ENCODE data around the gene ABO. TPM values are rescaled to one million over a fixed set of nuclear protein-coding genes. Genes with fewer than 3 reads are reported as not detected.

ABO gene
- total and polyA plus RNA-seq, 2 donors (not counting 1 experiment from before 2014, with no cell fraction given) = not detected

DNA sequence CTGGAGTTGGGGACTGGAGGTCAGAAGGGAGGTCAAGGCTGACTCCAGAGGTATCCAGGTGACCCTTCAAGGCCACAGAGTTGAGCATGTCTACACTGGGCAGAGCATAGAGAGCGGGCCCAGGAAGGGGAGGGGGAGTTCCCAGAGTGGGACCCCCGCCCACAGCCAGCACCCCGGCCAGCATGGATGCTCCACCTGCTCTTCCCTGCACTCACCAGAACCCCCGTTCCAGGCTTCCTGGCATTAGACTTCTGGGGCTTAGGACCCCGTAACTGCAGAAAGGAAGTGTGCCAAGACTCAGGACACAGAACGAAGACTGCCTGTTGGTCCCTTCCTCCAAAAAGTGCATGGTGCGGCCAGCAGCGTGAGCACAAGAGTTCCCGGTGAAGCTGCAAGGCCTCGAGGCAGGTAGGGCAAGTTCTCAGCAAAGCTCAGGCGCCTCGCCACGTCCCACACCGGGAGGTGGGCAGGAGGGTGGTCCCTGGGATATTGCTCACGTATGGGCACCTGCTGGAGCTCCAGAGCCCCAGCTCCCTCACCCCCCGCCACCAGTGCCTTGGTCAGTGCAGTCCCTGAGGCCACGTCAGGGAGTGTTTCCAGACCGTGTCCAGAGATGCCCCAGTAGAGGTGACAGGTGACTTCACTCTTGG lies 13.8 kb downstream of the ABO start:
- POLR2A ChIA-PET = no interaction called here
- no peak overlapping the region for H3K4me3 ChIP-seq (ENCODE audit: control extremely low read depth in 1 of 5, extremely low read depth in 1 of 5, insufficient read depth in 1 of 5, low read depth in 2 of 5, low read length in 4 of 5)
- Mint-ChIP-seq H3K4me1 (no peaks in the 10 kb centered on the region), H3K4me3 (no peak overlapping the region), H3K27me3 (peaks cover 31% of the 10 kb centered on the region), H3K9me3 (ENCODE audit: insufficient read depth) (no peaks in the 10 kb centered on the region), H3K27ac (no peak overlapping the region)
- TF ChIP-seq EZH2 (IDR thresholded peaks at IDR 0.05; ENCODE audit: borderline replicate concordance, insufficient read depth, low read depth, low read length, poor library complexity, severe bottlenecking) = no peak
- TF ChIP-seq, protein P1, sequence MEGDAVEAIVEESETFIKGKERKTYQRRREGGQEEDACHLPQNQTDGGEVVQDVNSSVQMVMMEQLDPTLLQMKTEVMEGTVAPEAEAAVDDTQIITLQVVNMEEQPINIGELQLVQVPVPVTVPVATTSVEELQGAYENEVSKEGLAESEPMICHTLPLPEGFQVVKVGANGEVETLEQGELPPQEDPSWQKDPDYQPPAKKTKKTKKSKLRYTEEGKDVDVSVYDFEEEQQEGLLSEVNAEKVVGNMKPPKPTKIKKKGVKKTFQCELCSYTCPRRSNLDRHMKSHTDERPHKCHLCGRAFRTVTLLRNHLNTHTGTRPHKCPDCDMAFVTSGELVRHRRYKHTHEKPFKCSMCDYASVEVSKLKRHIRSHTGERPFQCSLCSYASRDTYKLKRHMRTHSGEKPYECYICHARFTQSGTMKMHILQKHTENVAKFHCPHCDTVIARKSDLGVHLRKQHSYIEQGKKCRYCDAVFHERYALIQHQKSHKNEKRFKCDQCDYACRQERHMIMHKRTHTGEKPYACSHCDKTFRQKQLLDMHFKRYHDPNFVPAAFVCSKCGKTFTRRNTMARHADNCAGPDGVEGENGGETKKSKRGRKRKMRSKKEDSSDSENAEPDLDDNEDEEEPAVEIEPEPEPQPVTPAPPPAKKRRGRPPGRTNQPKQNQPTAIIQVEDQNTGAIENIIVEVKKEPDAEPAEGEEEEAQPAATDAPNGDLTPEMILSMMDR (IDR thresholded peaks at IDR 0.05) = no peak
- no peak overlapping the region for H2AFZ ChIP-seq (ENCODE audit: insufficient read depth, low read depth, low read length, poor library complexity, severe bottlenecking)
- no peak overlapping the region for H3K27ac ChIP-seq (ENCODE audit: low read length in 2 of 2)
- H3K9me3 ChIP-seq (ENCODE audit: control extremely low read depth in 1 of 3, control insufficient read depth in 2 of 3, insufficient read depth in 1 of 3, low read length in 2 of 3) = no peaks in the 10 kb centered on the region
- WGBS (ENCODE audit: insufficient coverage) = 83% methylated on average over 17 of the region's 18 CpGs
- no peaks in the 10 kb centered on the region for H3K4me1 ChIP-seq (ENCODE audit: control insufficient read depth in 2 of 2, insufficient read depth in 2 of 2, low read length in 2 of 2)
- H3K9ac ChIP-seq (ENCODE audit: low read length) = no peak overlapping the region
- peaks cover 0 to 20% (median 0%) of the 10 kb centered on the region in 4 experiments for H3K27me3 ChIP-seq (replicated peaks in 1 of 4; ENCODE audit: control extremely low read depth in 1 of 4, control insufficient read depth in 3 of 4, insufficient read depth in 4 of 4, low read length in 3 of 4)
- CTCF ChIA-PET = no interaction called here
- ATAC-seq (ENCODE audit: low read depth) (no peak), DNase-seq (no peak)
- no peak overlapping the region for H3K4me2 ChIP-seq (replicated peaks; ENCODE audit: low read depth, low read length, poor library complexity, severe bottlenecking)
- no peaks in the 10 kb centered on the region for H3K36me3 ChIP-seq (replicated peaks in 1 of 2; ENCODE audit: control extremely low read depth in 1 of 2, control insufficient read depth in 1 of 2, extremely low read depth in 1 of 2, insufficient read depth in 2 of 2, low read length in 1 of 2)
- intact Hi-C loops (cut with micrococcal nuclease) = no loop called here
- no peaks in the 10 kb centered on the region for H4K20me1 ChIP-seq (ENCODE audit: control insufficient read depth, insufficient read depth, low read length, poor library complexity, severe bottlenecking)
- no peaks in the 10 kb centered on the region for H3K79me2 ChIP-seq (ENCODE audit: control insufficient read depth, insufficient read depth, low read length)

DNA sequence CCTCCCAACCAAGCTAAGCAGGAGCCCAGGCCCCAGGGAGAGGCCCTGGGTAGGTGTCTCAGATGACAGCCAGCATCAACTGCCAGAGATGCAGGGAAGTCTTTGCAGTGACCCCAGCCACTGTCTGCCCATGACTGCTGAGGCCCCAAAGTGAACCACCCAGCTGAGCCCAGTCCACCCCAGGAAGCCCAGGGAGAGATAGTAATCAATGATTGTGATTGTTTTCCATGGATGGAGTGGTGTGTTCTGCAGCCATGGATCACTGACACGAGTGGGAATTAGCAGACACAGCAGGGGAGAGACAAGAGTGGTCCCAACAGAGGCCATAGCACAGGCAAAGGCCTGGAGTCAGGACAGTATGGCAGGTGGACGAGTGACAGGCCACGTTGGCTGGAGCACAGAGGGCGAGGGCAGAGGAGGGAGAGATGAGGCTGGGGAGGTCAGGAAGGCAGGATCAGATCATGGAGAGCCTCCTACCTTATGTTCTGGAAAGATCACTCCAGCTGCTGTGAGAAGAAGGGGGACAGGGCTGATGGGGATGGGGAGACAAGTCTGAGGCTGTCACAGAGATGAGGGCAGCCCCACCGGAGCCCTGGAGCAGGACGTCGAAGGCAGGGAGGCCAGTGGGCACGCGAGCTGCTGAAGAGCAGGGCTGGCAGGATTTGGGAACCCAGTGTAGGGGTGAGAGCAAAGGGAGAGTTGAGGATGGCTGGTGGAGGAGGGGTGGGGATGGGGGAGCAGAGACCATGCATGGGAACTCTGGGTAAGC lies 14.5 kb downstream of the ABO start:
- H3K27ac Mint-ChIP-seq = no peak overlapping the region
- intact Hi-C loops (cut with micrococcal nuclease) = no loop called here
- WGBS (ENCODE audit: insufficient coverage) = 91% methylated on average over 9 of the region's 9 CpGs
- H3K36me3 ChIP-seq (replicated peaks in 1 of 2; ENCODE audit: control extremely low read depth in 1 of 2, control insufficient read depth in 1 of 2, extremely low read depth in 1 of 2, insufficient read depth in 2 of 2, low read length in 1 of 2) = no peaks in the 10 kb centered on the region
- no peaks in the 10 kb centered on the region for H3K79me2 ChIP-seq (ENCODE audit: control insufficient read depth, insufficient read depth, low read length)
- ChIA-PET POLR2A (no interaction called here), CTCF (no interaction called here)
- no peak overlapping the region for H3K27ac ChIP-seq (ENCODE audit: low read length in 2 of 2)
- H3K4me1 ChIP-seq (ENCODE audit: control insufficient read depth in 2 of 2, insufficient read depth in 2 of 2, low read length in 2 of 2) = no peaks in the 10 kb centered on the region
- H2AFZ ChIP-seq (ENCODE audit: insufficient read depth, low read depth, low read length, poor library complexity, severe bottlenecking) = no peak overlapping the region
- DNase-seq (no peak), ATAC-seq (ENCODE audit: low read depth) (no peak)
- H3K4me3 ChIP-seq (ENCODE audit: control extremely low read depth in 1 of 5, extremely low read depth in 1 of 5, insufficient read depth in 1 of 5, low read depth in 2 of 5, low read length in 4 of 5) = no peak overlapping the region
- H3K4me1 Mint-ChIP-seq = no peaks in the 10 kb centered on the region
- H3K9me3 Mint-ChIP-seq (ENCODE audit: insufficient read depth) = no peaks in the 10 kb centered on the region
- H3K27me3 ChIP-seq (replicated peaks in 1 of 4; ENCODE audit: control extremely low read depth in 1 of 4, control insufficient read depth in 3 of 4, insufficient read depth in 4 of 4, low read length in 3 of 4) = peaks cover 0 to 20% (median 0%) of the 10 kb centered on the region in 4 experiments
- no peak overlapping the region for H3K4me2 ChIP-seq (replicated peaks; ENCODE audit: low read depth, low read length, poor library complexity, severe bottlenecking)
- peaks cover 31% of the 10 kb centered on the region for H3K27me3 Mint-ChIP-seq
- no peaks in the 10 kb centered on the region for H4K20me1 ChIP-seq (ENCODE audit: control insufficient read depth, insufficient read depth, low read length, poor library complexity, severe bottlenecking)
- H3K9ac ChIP-seq (ENCODE audit: low read length) = no peak overlapping the region
- H3K9me3 ChIP-seq (ENCODE audit: control extremely low read depth in 1 of 3, control insufficient read depth in 2 of 3, insufficient read depth in 1 of 3, low read length in 2 of 3) = no peaks in the 10 kb centered on the region
- TF ChIP-seq EZH2 (IDR thresholded peaks at IDR 0.05; ENCODE audit: borderline replicate concordance, insufficient read depth, low read depth, low read length, poor library complexity, severe bottlenecking) = no peak
- TF ChIP-seq, protein P1 (IDR thresholded peaks at IDR 0.05) = no peak
- H3K4me3 Mint-ChIP-seq = no peak overlapping the region

Measured in B cell (primary cell).